Mesendoderm (in vitro differentiated cells): ENCODE data around the gene HCCS.

Source experiments
- DNase-seq: peaks from one replicate; pipeline ENCODE4 v3.0.0; 2013
- H2AK5ac ChIP-seq: 2 replicates; pipeline ENCODE4 v1.6.1; 2013; ENCODE audit warnings: low read length, inconsistent platforms
- H2BK120ac ChIP-seq: 2 replicates; pipeline ENCODE4 v1.6.1; 2013; ENCODE audit warnings: low read depth, mild to moderate bottlenecking, low read length, moderate library complexity, mixed read lengths
- H2BK15ac ChIP-seq: replicated peaks from 2 replicates; pipeline ENCODE4 v1.6.1; 2013; ENCODE audit warnings: low read depth, mild to moderate bottlenecking, moderate library complexity
- H2BK5ac ChIP-seq: 2 replicates; pipeline ENCODE4 v1.6.1; 2013; ENCODE audit warnings: low read length, inconsistent platforms
- H3K18ac ChIP-seq: 2 replicates; pipeline ENCODE4 v1.6.1; 2013; ENCODE audit warnings: mild to moderate bottlenecking, low read length, mixed read lengths
- H3K23ac ChIP-seq: one replicate; pipeline ENCODE4 v1.6.1; 2013; ENCODE audit warnings: low read length
- H3K27ac ChIP-seq: 2 replicates; pipeline ENCODE4 v1.5.1; 2013; ENCODE audit warnings: low read depth, mild to moderate bottlenecking, inconsistent platforms, low read length, moderate library complexity
- H3K27me3 ChIP-seq: 2 replicates; pipeline ENCODE4 v1.6.1; 2013; ENCODE audit warnings: low read length, control low read depth, mild to moderate bottlenecking, inconsistent platforms; ENCODE audit not compliant: insufficient read depth, poor library complexity
- H3K36me3 ChIP-seq: 2 replicates; pipeline ENCODE4 v1.6.1; 2013; ENCODE audit warnings: low read length, inconsistent platforms; ENCODE audit not compliant: control insufficient read depth, insufficient read depth
- H3K4ac ChIP-seq: one replicate; pipeline ENCODE4 v1.6.1; 2013; ENCODE audit warnings: low read depth, mild to moderate bottlenecking, low read length, moderate library complexity
- H3K4me1 ChIP-seq: 2 replicates; pipeline ENCODE4 v1.6.1; 2013; ENCODE audit warnings: low read depth, low read length, inconsistent platforms; ENCODE audit not compliant: control insufficient read depth
- H3K4me2 ChIP-seq: 2 replicates; pipeline ENCODE4 v1.6.1; 2013; ENCODE audit warnings: low read length
- H3K4me3 ChIP-seq: 2 replicates; pipeline ENCODE4 v1.5.1; 2013; ENCODE audit warnings: mild to moderate bottlenecking, low read length
- H3K56ac ChIP-seq: one replicate; pipeline ENCODE4 v1.6.1; 2013; ENCODE audit warnings: low read length
- H3K79me1 ChIP-seq: 2 replicates; pipeline ENCODE4 v1.6.1; 2013; ENCODE audit warnings: low read length, inconsistent platforms
- H3K79me2 ChIP-seq: 2 replicates; pipeline ENCODE4 v1.6.1; 2013; ENCODE audit warnings: mild to moderate bottlenecking, low read length; ENCODE audit not compliant: control insufficient read depth, insufficient read depth
- H3K9ac ChIP-seq: 2 replicates; pipeline ENCODE4 v1.6.1; 2013; ENCODE audit warnings: low read length, inconsistent platforms
- H4K5ac ChIP-seq: one replicate; pipeline ENCODE4 v1.6.1; 2013; ENCODE audit warnings: low read length
- H4K8ac ChIP-seq: one replicate; pipeline ENCODE4 v1.6.1; 2013; ENCODE audit warnings: low read depth, mild to moderate bottlenecking, control low read depth, low read length, moderate library complexity
- WGBS: extraction: QIAGEN DNeasy Blood & Tissue Kit; methylation state at CpG from one replicate; pipeline ENCODE4 v1.1.7; 2013; ENCODE audit warnings: low lambda C conversion rate, missing lambda C conversion rate; ENCODE audit not compliant: insufficient coverage; ENCODE audit errors: extremely low coverage; 5-methylcytosine and 5-hydroxymethylcytosine counted together

The HCCS gene

GRCh38 chrX:11100281-11101035 lies 10.7 kb upstream of the HCCS start:
- Histone ChIP-seq H4K5ac (no peak overlapping the region), H3K9ac (no peak overlapping the region), H2BK15ac (no peak overlapping the region), H3K18ac (no peak overlapping the region), H3K4ac (no peak overlapping the region), H3K79me1 (no peaks in the 10 kb centered on the region), H3K23ac (no peak overlapping the region), H3K4me3 (no peak overlapping the region), H3K4me2 (no peak overlapping the region), H2AK5ac (no peak overlapping the region), H3K79me2 (no peaks in the 10 kb centered on the region), H3K56ac (no peak overlapping the region), H3K27ac (no peak overlapping the region), H2BK120ac (no peak overlapping the region), H3K36me3 (no peaks in the 10 kb centered on the region), H3K27me3 (no peaks in the 10 kb centered on the region), H2BK5ac (no peak overlapping the region), H4K8ac (no peak overlapping the region), H3K4me1 (no peaks in the 10 kb centered on the region)
- DNase-seq = peak; percentile 69
- no CpG with 5 or more reads among the region's 10 CpGs for WGBS

- no peak overlapping the region for H3K56ac ChIP-seq
- H3K9ac ChIP-seq = no peak overlapping the region
- H2BK15ac ChIP-seq = no peak overlapping the region
- H2BK120ac ChIP-seq = no peak overlapping the region
- H4K8ac ChIP-seq = no peak overlapping the region
- H3K4me3 ChIP-seq = no peak overlapping the region
- WGBS = no CpG with 5 or more reads among the region's 3 CpGs
- H3K27ac ChIP-seq = no peak overlapping the region
- no peaks in the 10 kb centered on the region for H3K4me1 ChIP-seq
- no peaks in the 10 kb centered on the region for H3K36me3 ChIP-seq
- H3K79me2 ChIP-seq = no peaks in the 10 kb centered on the region
- DNase-seq = no peak
- H3K23ac ChIP-seq = no peak overlapping the region
- no peak overlapping the region for H2BK5ac ChIP-seq
- no peak overlapping the region for H3K18ac ChIP-seq
- H3K79me1 ChIP-seq = no peaks in the 10 kb centered on the region
- H3K27me3 ChIP-seq = no peaks in the 10 kb centered on the region
- H3K4me2 ChIP-seq = no peak overlapping the region
- H2AK5ac ChIP-seq = no peak overlapping the region
- no peak overlapping the region for H3K4ac ChIP-seq
- no peak overlapping the region for H4K5ac ChIP-seq
These were observed 8.1 kb upstream of the HCCS start for GRCh38 chrX:11103006-11103405.

GRCh38 chrX:11103751-11104150 lies 7.4 kb upstream of the HCCS start:
- Histone ChIP-seq H3K27me3 (no peaks in the 10 kb centered on the region), H2BK15ac (no peak overlapping the region), H2AK5ac (no peak overlapping the region), H2BK5ac (no peak overlapping the region), H3K27ac (no peak overlapping the region), H3K9ac (no peak overlapping the region), H3K4ac (no peak overlapping the region), H3K4me3 (no peak overlapping the region), H3K23ac (no peak overlapping the region), H4K8ac (no peak overlapping the region), H2BK120ac (no peak overlapping the region), H3K4me1 (no peaks in the 10 kb centered on the region), H3K79me1 (no peaks in the 10 kb centered on the region), H3K18ac (no peak overlapping the region), H3K79me2 (no peaks in the 10 kb centered on the region), H3K56ac (no peak overlapping the region), H4K5ac (no peak overlapping the region), H3K4me2 (no peak overlapping the region), H3K36me3 (no peaks in the 10 kb centered on the region)
- DNase-seq = no peak
- no CpG with 5 or more reads among the region's 2 CpGs for WGBS

GRCh38 chrX:11105080-11105479 lies 6.1 kb upstream of the HCCS start:
- no peak overlapping the region for H3K4me2 ChIP-seq
- DNase-seq = no peak
- no peak overlapping the region for H3K27ac ChIP-seq
- H2AK5ac ChIP-seq = no peak overlapping the region
- H3K27me3 ChIP-seq = no peaks in the 10 kb centered on the region
- no peak overlapping the region for H3K18ac ChIP-seq
- no peaks in the 10 kb centered on the region for H3K79me2 ChIP-seq
- no peak overlapping the region for H2BK120ac ChIP-seq
- no peak overlapping the region for H4K8ac ChIP-seq
- no peak overlapping the region for H3K4ac ChIP-seq
- no peak overlapping the region for H3K9ac ChIP-seq
- WGBS = no CpG with 5 or more reads among the region's 4 CpGs
- H3K23ac ChIP-seq = no peak overlapping the region
- H2BK15ac ChIP-seq = no peak overlapping the region
- no peaks in the 10 kb centered on the region for H3K79me1 ChIP-seq
- H3K36me3 ChIP-seq = no peaks in the 10 kb centered on the region
- H4K5ac ChIP-seq = no peak overlapping the region
- H3K56ac ChIP-seq = no peak overlapping the region
- no peaks in the 10 kb centered on the region for H3K4me1 ChIP-seq
- no peak overlapping the region for H2BK5ac ChIP-seq
- no peak overlapping the region for H3K4me3 ChIP-seq

- no peak overlapping the region for H4K8ac ChIP-seq
- H3K56ac ChIP-seq = no peak overlapping the region
- DNase-seq = no peak
- no peak overlapping the region for H2BK120ac ChIP-seq
- WGBS = 100% methylated on average over 2 of the region's 4 CpGs
- H3K4me2 ChIP-seq = no peak overlapping the region
- no peak overlapping the region for H3K9ac ChIP-seq
- H3K79me2 ChIP-seq = peaks cover 12% of the 10 kb centered on the region
- no peak overlapping the region for H3K27ac ChIP-seq
- H3K4me1 ChIP-seq = no peaks in the 10 kb centered on the region
- H3K4me3 ChIP-seq = no peak overlapping the region
- H2BK15ac ChIP-seq = no peak overlapping the region
- no peaks in the 10 kb centered on the region for H3K36me3 ChIP-seq
- no peak overlapping the region for H4K5ac ChIP-seq
- no peaks in the 10 kb centered on the region for H3K27me3 ChIP-seq
- H3K18ac ChIP-seq = no peak overlapping the region
- no peak overlapping the region for H3K23ac ChIP-seq
- H2AK5ac ChIP-seq = no peak overlapping the region
- H3K79me1 ChIP-seq = no peaks in the 10 kb centered on the region
- no peak overlapping the region for H2BK5ac ChIP-seq
- no peak overlapping the region for H3K4ac ChIP-seq
These were observed 2.7 kb upstream of the HCCS start for GRCh38 chrX:11108253-11108941.
